Gastrocnemius medialis (tissue), 4 donors: ENCODE data around the gene COL9A3. TPM values are rescaled to one million over a fixed set of nuclear protein-coding genes. Genes with fewer than 3 reads are reported as not detected.
A peak's percentile ranks its signal among the peaks of the same experiment; 100 is the strongest.

Experiments used
- ATAC-seq, 2 donors: fragments of 150-250 bp; one replicate each; pipeline ENCODE4 v1.9.1; 2016
- DNase-seq, 2 donors: peaks; one replicate each; pipeline ENCODE4 v3.0.0-alpha.2; 2019
- H3K27ac ChIP-seq, 4 donors: fragments of 200-600 bp; sonication (generic); 1 replicate in 1 of 4; 2 replicates in 3 of 4; pipeline ENCODE4 v1.5.1; 2016 to 2018; ENCODE audit warnings: mild to moderate bottlenecking in 2 of 4, moderate library complexity in 1 of 4
- H3K27me3 ChIP-seq, 3 donors: fragments of 200-600 bp; sonication (generic) in 2 of 3; 1 replicate in 1 of 3; 2 replicates in 2 of 3; pipeline versions ENCODE4 v1.5.1 to v1.6.0; 2016 to 2019; ENCODE audit warnings: mild to moderate bottlenecking in 1 of 3, moderate library complexity in 1 of 3
- H3K36me3 ChIP-seq, 2 donors: fragments of 200-600 bp; sonication (generic) in 1 of 2; one replicate each; pipeline ENCODE4 v1.5.1; 2017 to 2018
- H3K4me1 ChIP-seq, 2 donors: fragments of 200-600 bp; sonication (generic) in 1 of 2; one replicate each; pipeline ENCODE4 v1.5.1; 2016 to 2017; ENCODE audit warnings: mild to moderate bottlenecking in 2 of 2
- H3K4me3 ChIP-seq, 4 donors: fragments of 200-600 bp; sonication (generic) in 3 of 4; 1 replicate in 1 of 4; 2 replicates in 3 of 4; pipeline ENCODE4 v1.5.1; 2016 to 2019; ENCODE audit warnings: mild to moderate bottlenecking in 2 of 4
- H3K9me3 ChIP-seq, 3 donors: fragments of 200-600 bp; sonication (generic) in 2 of 3; 1 replicate in 1 of 3; 2 replicates in 2 of 3; pipeline ENCODE4 v1.5.1; 2016 to 2019
- CTCF ChIP-seq, 5 experiments: fragments of 450-650 bp in 3 of 5; fragments of 200-600 bp in 2 of 5; sonication (generic) in 2 of 5; IDR thresholded peaks in 4 of 5; conservative IDR thresholded peaks in 1 of 5; 1 replicate in 4 of 5; 2 replicates in 1 of 5; pipeline ENCODE4 v1.5.1; 2016 to 2019; ENCODE audit warnings: antibody characterized with exemption in 5 of 5, mild to moderate bottlenecking in 3 of 5, moderate library complexity in 3 of 5
- POLR2A ChIP-seq, 2 donors: fragments of 450-650 bp; IDR thresholded peaks; one replicate each; pipeline ENCODE4 v1.6.1; 2017; ENCODE audit warnings: antibody characterized with exemption in 2 of 2, mild to moderate bottlenecking in 2 of 2, moderate library complexity in 2 of 2
- in situ Hi-C, 4 donors: fragments of 200-750 bp; cut with MboI; loops; one replicate each; pipeline versions ENCODE4 v1.15.0 to v1.8.0; 2017; ENCODE audit warnings: low sequenced_read_pairs in 4 of 4
- intact Hi-C: fragments of 100-400 bp; cut with DNase I; formaldehyde crosslinking; loops from one replicate; pipeline ENCODE4 v1.15.1; 2023; ENCODE audit warnings: low total_unique reads
- total RNA-seq, 4 donors: library from RNA; depleted of rRNA; stranded (reverse); fragments of >200 nt; gene quantifications; one replicate each; pipeline versions ENCODE4 v1.1.0 to v1.2.3, GENCODE V29; 2016

COL9A3 gene
- total RNA-seq, 4 donors from 2014 or later = 0.41 to 4.1 (median 1.6) TPM

GRCh38 chr20:62780696-62781095 is 36.2 kb upstream of the COL9A3 start:
- DNase-seq = no peak
- peaks cover 4 to 8% of the 10 kb centered on the region in 2 donors for H3K4me1 ChIP-seq
- no peak for TF ChIP-seq CTCF (IDR thresholded peaks at IDR 0.05 in 4 of 5, conservative IDR thresholded peaks at IDR 0.05 in 1 of 5)
- no peak for TF ChIP-seq POLR2A (IDR thresholded peaks at IDR 0.05)
- in situ Hi-C loops = loop anchor here in 1 of 4 donors (25.0 kb wide), 1 partner anchor 118 kb away; no protein-coding TSS in a partner anchor
- no peaks in the 10 kb centered on the region for H3K36me3 ChIP-seq
- intact Hi-C loops = no loop called here
- H3K9me3 ChIP-seq = no peaks in the 10 kb centered on the region
- no peak overlapping the region for H3K27ac ChIP-seq
- H3K27me3 ChIP-seq = no peaks in the 10 kb centered on the region
- ATAC-seq = no peak
- no peak overlapping the region for H3K4me3 ChIP-seq

- Histone ChIP-seq H3K9me3 (no peaks in the 10 kb centered on the region), H3K27ac (no peak overlapping the region), H3K36me3 (no peaks in the 10 kb centered on the region), H3K27me3 (no peaks in the 10 kb centered on the region), H3K4me1 (peaks cover 0 to 8% of the 10 kb centered on the region in 2 donors), H3K4me3 (no peak overlapping the region)
- intact Hi-C loops = no loop called here
- in situ Hi-C loops = loop anchor here in 1 of 4 donors (25.0 kb wide), 1 partner anchor 120 kb away; no protein-coding TSS in a partner anchor
- no peak for DNase-seq
- ATAC-seq = no peak
- no peak for TF ChIP-seq CTCF (IDR thresholded peaks at IDR 0.05 in 4 of 5, conservative IDR thresholded peaks at IDR 0.05 in 1 of 5)
- no peak for TF ChIP-seq POLR2A (IDR thresholded peaks at IDR 0.05)
Measured at GRCh38 chr20:62782149-62782892, 34.5 kb upstream of the COL9A3 start.

DNA sequence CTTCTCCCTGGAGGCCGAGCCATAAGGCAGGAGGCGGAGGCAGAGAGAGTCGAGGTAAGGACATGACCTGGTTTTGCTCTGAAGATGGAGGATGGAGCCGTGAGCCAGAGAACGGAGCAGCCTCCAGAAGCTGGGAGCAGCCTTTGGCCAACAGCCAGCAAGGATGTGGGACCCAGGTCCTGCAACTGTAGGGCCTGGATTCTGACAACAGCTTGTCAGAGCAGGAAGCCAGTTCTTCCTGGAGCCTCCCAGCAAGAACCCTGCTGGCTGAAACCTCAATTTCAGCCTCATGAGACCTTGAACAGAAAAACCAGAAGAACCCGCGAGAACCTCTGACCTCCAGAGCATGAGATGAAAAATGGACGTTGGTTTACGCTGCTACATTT is 34.0 kb upstream of the COL9A3 start:
- H3K27ac ChIP-seq = peak overlapping the region in 2 of 4 donors; percentile 10 to 17
- peaks cover 0 to 8% of the 10 kb centered on the region in 2 donors for H3K4me1 ChIP-seq
- H3K36me3 ChIP-seq = no peaks in the 10 kb centered on the region
- intact Hi-C loops = no loop called here
- no peak for TF ChIP-seq CTCF (IDR thresholded peaks at IDR 0.05 in 4 of 5, conservative IDR thresholded peaks at IDR 0.05 in 1 of 5)
- no peaks in the 10 kb centered on the region for H3K27me3 ChIP-seq
- ATAC-seq (no peak), DNase-seq (no peak)
- H3K9me3 ChIP-seq = no peaks in the 10 kb centered on the region
- H3K4me3 ChIP-seq = no peak overlapping the region
- in situ Hi-C loops = loop anchor here in 1 of 4 donors (25.0 kb wide), 1 partner anchor 121 kb away; no protein-coding TSS in a partner anchor

GRCh38 chr20:62784497-62784896 is 32.4 kb upstream of the COL9A3 start:
- H3K27ac ChIP-seq = no peak overlapping the region
- H3K9me3 ChIP-seq = no peaks in the 10 kb centered on the region
- no peak overlapping the region for H3K4me3 ChIP-seq
- intact Hi-C loops = no loop called here
- TF ChIP-seq CTCF (IDR thresholded peaks at IDR 0.05 in 4 of 5, conservative IDR thresholded peaks at IDR 0.05 in 1 of 5) = no peak
- TF ChIP-seq POLR2A (IDR thresholded peaks at IDR 0.05) = no peak
- in situ Hi-C loops = loop anchor here in 1 of 4 donors (25.0 kb wide), 1 partner anchor 122 kb away; no protein-coding TSS in a partner anchor
- DNase-seq (no peak), ATAC-seq (no peak)
- no peaks in the 10 kb centered on the region for H3K27me3 ChIP-seq
- H3K4me1 ChIP-seq = peaks cover 0 to 8% of the 10 kb centered on the region in 2 donors
- no peaks in the 10 kb centered on the region for H3K36me3 ChIP-seq
